Measurements from ENCODE around the gene MACROD1.

The MACROD1 gene

GRCh38 chr11:64049509-64049908 is 116.4 kb downstream of the MACROD1 start:
- no peak for TF ChIP-seq TCF12 (IDR thresholded peaks at IDR 0.05; ENCODE audit: low read depth)
- no peak for TF ChIP-seq ZBTB7A (IDR thresholded peaks at IDR 0.05; ENCODE audit: low read depth)
- TF ChIP-seq TAF1 (IDR thresholded peaks at IDR 0.05; ENCODE audit: low read depth) = no peak
- no peak for TF ChIP-seq EGR1 (IDR thresholded peaks at IDR 0.05)
- no peak for TF ChIP-seq EP300 (IDR thresholded peaks at IDR 0.05; ENCODE audit: borderline replicate concordance)
- no peak for TF ChIP-seq NFIC (IDR thresholded peaks at IDR 0.05)
- no peak for TF ChIP-seq CREB1 (IDR thresholded peaks at IDR 0.05; ENCODE audit: low read depth)
- no peak for TF ChIP-seq USF1 (IDR thresholded peaks at IDR 0.05)
- TF ChIP-seq FOXM1 (IDR thresholded peaks at IDR 0.05; ENCODE audit: borderline replicate concordance, low read depth) = no peak
- no peak for TF ChIP-seq CEBPB (IDR thresholded peaks at IDR 0.05)
- no peak for TF ChIP-seq RAD21 (IDR thresholded peaks at IDR 0.05; ENCODE audit: low read depth)

- TF ChIP-seq YY1 (IDR thresholded peaks at IDR 0.05; ENCODE audit: low read depth) (no peak), CEBPB (IDR thresholded peaks at IDR 0.05) (no peak), MAX (IDR thresholded peaks at IDR 0.05) (no peak), ZBTB7A (IDR thresholded peaks at IDR 0.05; ENCODE audit: low read depth) (no peak), TEAD4 (IDR thresholded peaks at IDR 0.05) (no peak), CREB1 (IDR thresholded peaks at IDR 0.05; ENCODE audit: low read depth) (no peak), RAD21 (IDR thresholded peaks at IDR 0.05; ENCODE audit: low read depth) (no peak), NFIC (IDR thresholded peaks at IDR 0.05) (no peak), USF1 (IDR thresholded peaks at IDR 0.05) (no peak)
Observed at GRCh38 chr11:64048042-64048854, 117.7 kb downstream of the MACROD1 start.

- TF ChIP-seq YY1 (IDR thresholded peaks at IDR 0.05; ENCODE audit: low read depth) (no peak), CEBPB (IDR thresholded peaks at IDR 0.05) (no peak), REST (IDR thresholded peaks at IDR 0.05; ENCODE audit: low read depth) (no peak), ZBTB7A (IDR thresholded peaks at IDR 0.05; ENCODE audit: low read depth) (no peak), TCF12 (IDR thresholded peaks at IDR 0.05; ENCODE audit: low read depth) (no peak), FOXM1 (IDR thresholded peaks at IDR 0.05; ENCODE audit: borderline replicate concordance, low read depth) (no peak), TAF1 (IDR thresholded peaks at IDR 0.05; ENCODE audit: low read depth) (no peak), NFIC (IDR thresholded peaks at IDR 0.05) (no peak)
Observed at GRCh38 chr11:64045700-64046099, 120.2 kb downstream of the MACROD1 start.

- TF ChIP-seq TEAD4 (IDR thresholded peaks at IDR 0.05) (no peak), CREB1 (IDR thresholded peaks at IDR 0.05; ENCODE audit: low read depth) (no peak), RAD21 (IDR thresholded peaks at IDR 0.05; ENCODE audit: low read depth) (no peak), FOXM1 (IDR thresholded peaks at IDR 0.05; ENCODE audit: borderline replicate concordance, low read depth) (no peak), EP300 (IDR thresholded peaks at IDR 0.05; ENCODE audit: borderline replicate concordance) (no peak), NFIC (IDR thresholded peaks at IDR 0.05) (no peak), REST (IDR thresholded peaks at IDR 0.05; ENCODE audit: low read depth) (no peak), TAF1 (IDR thresholded peaks at IDR 0.05; ENCODE audit: low read depth) (no peak), CEBPB (IDR thresholded peaks at IDR 0.05) (no peak), YY1 (IDR thresholded peaks at IDR 0.05; ENCODE audit: low read depth) (no peak), ZBTB7A (IDR thresholded peaks at IDR 0.05; ENCODE audit: low read depth) (no peak)
Observed at GRCh38 chr11:64044730-64045393, 121.1 kb downstream of the MACROD1 start.

GRCh38 chr11:64043545-64043944 is 122.4 kb downstream of the MACROD1 start:
- TF ChIP-seq NFIC (IDR thresholded peaks at IDR 0.05) (no peak), EP300 (IDR thresholded peaks at IDR 0.05; ENCODE audit: borderline replicate concordance) (no peak), REST (IDR thresholded peaks at IDR 0.05; ENCODE audit: low read depth) (no peak), CEBPB (IDR thresholded peaks at IDR 0.05) (no peak), RAD21 (IDR thresholded peaks at IDR 0.05; ENCODE audit: low read depth) (no peak), EGR1 (IDR thresholded peaks at IDR 0.05) (no peak), MAX (IDR thresholded peaks at IDR 0.05) (no peak), YY1 (IDR thresholded peaks at IDR 0.05; ENCODE audit: low read depth) (no peak), ZBTB7A (IDR thresholded peaks at IDR 0.05; ENCODE audit: low read depth) (no peak), TAF1 (IDR thresholded peaks at IDR 0.05; ENCODE audit: low read depth) (no peak), TEAD4 (IDR thresholded peaks at IDR 0.05) (no peak), CREB1 (IDR thresholded peaks at IDR 0.05; ENCODE audit: low read depth) (no peak)

All from Ishikawa (cell line).